NOMO-1 treated with DMSO at 0.1 percent for 48 hours (cell line): Measurements from ENCODE around the gene STK10.
"Not testable (repeated sequence)": the region's sequence is repeated elsewhere in the genome, so short reads cannot be mapped to it uniquely, and the experiment has no call there.

Experiments used
- DNase-seq: peaks from one replicate; lab custom pipeline; 2025; ENCODE audit not compliant: unreplicated experiment; lab: John Stamatoyannopoulos, UW

STK10 gene

GRCh38 chr5:172166030-172166826 lies 21.8 kb downstream of the STK10 start:
- DNase-seq, result no peak

GRCh38 chr5:172165465-172165864 lies 22.6 kb downstream of the STK10 start:
- DNase-seq, result no peak

- no peak for DNase-seq
Measured at GRCh38 chr5:172164769-172165212, 23.2 kb downstream of the STK10 start.

GRCh38 chr5:172163346-172163745 lies 24.7 kb downstream of the STK10 start:
- DNase-seq, result no peak

- DNase-seq, result no peak
Measured at GRCh38 chr5:172162987-172163343, 25.1 kb downstream of the STK10 start.

GRCh38 chr5:172162323-172162986 lies 25.6 kb downstream of the STK10 start:
- DNase-seq, result no peak

GRCh38 chr5:172160506-172160905 lies 27.5 kb downstream of the STK10 start:
- no peak for DNase-seq

GRCh38 chr5:172159016-172159415 lies 29.0 kb downstream of the STK10 start:
- no peak for DNase-seq

GRCh38 chr5:172156541-172156994 lies 31.5 kb downstream of the STK10 start:
- no peak for DNase-seq

GRCh38 chr5:172155101-172155500 lies 32.9 kb downstream of the STK10 start:
- DNase-seq, result not testable (repeated sequence)

GRCh38 chr5:172153695-172154094 lies 34.3 kb downstream of the STK10 start:
- no peak for DNase-seq

GRCh38 chr5:172151661-172152210 lies 36.3 kb downstream of the STK10 start:
- no peak for DNase-seq

- DNase-seq, result peak; percentile 83
Measured at GRCh38 chr5:172150514-172151425, 37.3 kb downstream of the STK10 start.

GRCh38 chr5:172149481-172149880 lies 38.5 kb downstream of the STK10 start:
- not testable (repeated sequence) for DNase-seq

- no peak for DNase-seq
Measured at GRCh38 chr5:172149073-172149472, 39.0 kb downstream of the STK10 start.

GRCh38 chr5:172148381-172148780 lies 39.6 kb downstream of the STK10 start:
- no peak for DNase-seq

- no peak for DNase-seq
Measured at GRCh38 chr5:172147857-172148256, 40.2 kb downstream of the STK10 start.

GRCh38 chr5:172146748-172147092 lies 41.3 kb downstream of the STK10 start:
- DNase-seq, result no peak

GRCh38 chr5:172145870-172146747 lies 41.9 kb downstream of the STK10 start:
- no peak for DNase-seq
